Small intestine (tissue), 7 donors: ENCODE measurements around the gene LYZL2. TPM values are rescaled to one million over a fixed set of nuclear protein-coding genes. Genes with fewer than 3 reads are reported as not detected.
"Not testable (repeated sequence)": the region's sequence is repeated elsewhere in the genome, so short reads cannot be mapped to it uniquely, and the experiment has no call there.

Experiments
- DNase-seq, 2 donors: peaks; one replicate each; pipeline versions ENCODE4 v3.0.0 to v3.0.0-alpha.2; 2013
- FAIRE-seq: peaks from 2 replicates; lab custom pipeline; 2012; peaks lifted over from hg19 to GRCh38; lab: Jason Lieb, UNC
- H3K27ac ChIP-seq, 3 donors: one replicate each; pipeline ENCODE4 v1.5.1; 2013; ENCODE audit warnings: low read length in 2 of 3, mild to moderate bottlenecking in 2 of 3, control low read depth in 1 of 3, inconsistent platforms in 1 of 3, low read depth in 1 of 3, moderate library complexity in 1 of 3
- H3K27me3 ChIP-seq, 3 donors: one replicate each; pipeline ENCODE4 v1.6.1; 2013; ENCODE audit warnings: low read length in 3 of 3, inconsistent platforms in 1 of 3; ENCODE audit not compliant: control insufficient read depth in 3 of 3, insufficient read depth in 3 of 3
- H3K36me3 ChIP-seq, 3 donors: one replicate each; pipeline ENCODE4 v1.6.1; 2013; ENCODE audit warnings: low read length in 3 of 3, inconsistent platforms in 1 of 3, low read depth in 1 of 3, mild to moderate bottlenecking in 1 of 3, moderate library complexity in 1 of 3; ENCODE audit not compliant: control insufficient read depth in 3 of 3, insufficient read depth in 2 of 3
- H3K4me1 ChIP-seq, 3 donors: one replicate each; pipeline ENCODE4 v1.6.1; 2013; ENCODE audit warnings: low read length in 2 of 3, inconsistent platforms in 1 of 3, low read depth in 1 of 3, mild to moderate bottlenecking in 1 of 3, moderate library complexity in 1 of 3; ENCODE audit not compliant: control insufficient read depth in 3 of 3, insufficient read depth in 2 of 3
- H3K4me3 ChIP-seq, 3 donors: one replicate each; pipeline ENCODE4 v1.5.1; 2013; ENCODE audit warnings: low read length in 3 of 3, control low read depth in 1 of 3, inconsistent platforms in 1 of 3, low read depth in 1 of 3, mild to moderate bottlenecking in 1 of 3, moderate library complexity in 1 of 3
- H3K9me3 ChIP-seq, 2 donors: one replicate each; pipeline ENCODE4 v1.6.1; 2013; ENCODE audit warnings: low read depth in 1 of 2, low read length in 1 of 2; ENCODE audit not compliant: control insufficient read depth in 2 of 2, insufficient read depth in 1 of 2
- WGBS, 3 donors: extraction: QIAGEN DNeasy Blood & Tissue Kit; methylation state at CpG; one replicate each; pipeline ENCODE4 v1.1.7; 2013; 5-methylcytosine and 5-hydroxymethylcytosine counted together
- polyA plus RNA-seq, 4 donors: library from polyadenylated mRNA; stranded (reverse) in 3 of 4; unstranded in 1 of 4; fragments of 200-250 nt in 3 of 4; fragments of 120-200 nt in 1 of 4; gene quantifications; one replicate each; pipeline versions ENCODE4 v1.2.1 to v1.2.3, GENCODE V29; 2013
- donor health status: healthy with polysubstance abuse.
- donor health status: control.
- donor health status: control.
- donor health status: Bipolar disorder and iron deficiency.
- donor health status: healthy.

The LYZL2 gene
- polyA plus RNA-seq, 4 donors, result not detected

- Histone ChIP-seq H3K27ac (no peak overlapping the region), H3K4me3 (no peak overlapping the region), H3K27me3 (no peaks in the 10 kb centered on the region), H3K4me1 (no peaks in the 10 kb centered on the region), H3K36me3 (no peaks in the 10 kb centered on the region), H3K9me3 (no peaks in the 10 kb centered on the region)
- no peak for DNase-seq
- WGBS, 3 donors, result 69 to 82% (median 78%) methylated on average over 4 of the region's 4 CpGs
- FAIRE-seq, result no peak
Observed at GRCh38 chr10:30594077-30594476, 35.5 kb downstream of the LYZL2 start.

DNA sequence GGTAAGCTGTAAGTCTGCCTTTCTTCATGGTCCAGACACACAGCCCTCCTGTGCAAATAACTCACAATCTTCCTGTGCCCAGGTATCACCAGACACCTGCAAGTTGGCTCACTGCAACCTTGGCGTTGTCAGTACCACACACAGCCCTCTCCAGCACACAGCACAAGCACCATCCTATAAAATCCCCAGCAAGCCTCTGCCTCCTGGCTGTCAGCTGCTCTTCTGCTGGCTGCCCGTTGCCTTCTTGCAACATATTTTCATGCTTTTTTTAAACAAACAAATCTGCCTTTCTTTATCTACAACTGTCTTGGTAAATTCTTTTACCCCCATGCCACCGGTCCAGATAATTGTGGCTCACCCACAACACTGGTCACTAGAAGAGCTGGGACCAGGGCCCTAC is 36.8 kb downstream of the LYZL2 start:
- 43 to 58% (median 44%) methylated on average over 3 of the region's 3 CpGs for WGBS, 3 donors
- not testable (repeated sequence) for FAIRE-seq, H3K36me3 ChIP-seq, H3K4me1 ChIP-seq, DNase-seq, H3K27me3 ChIP-seq, H3K9me3 ChIP-seq, H3K27ac ChIP-seq, H3K4me3 ChIP-seq

DNA sequence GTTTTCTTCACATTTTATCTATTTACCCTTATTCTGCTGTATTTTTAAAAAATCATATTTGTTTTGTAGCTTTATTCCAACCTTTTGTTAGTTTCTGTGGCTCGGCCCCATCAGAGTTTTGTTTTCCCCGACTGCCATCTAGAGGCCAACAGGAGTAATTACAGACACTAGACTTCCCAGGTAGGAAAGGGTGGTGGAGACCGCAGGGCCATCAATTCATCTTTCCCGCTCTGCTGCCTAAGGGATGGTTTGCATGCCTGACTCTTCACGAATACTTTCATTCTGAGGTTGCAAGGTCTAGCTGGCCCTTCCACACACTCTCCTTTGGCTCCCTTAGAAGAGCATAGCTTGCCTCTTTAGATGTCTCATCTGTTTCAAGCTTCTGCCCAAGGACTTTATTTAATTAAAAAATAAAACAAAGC is 38.3 kb downstream of the LYZL2 start:
- Histone ChIP-seq H3K27me3 (no peaks in the 10 kb centered on the region), H3K4me3 (no peak overlapping the region), H3K27ac (no peak overlapping the region), H3K36me3 (no peaks in the 10 kb centered on the region), H3K4me1 (no peaks in the 10 kb centered on the region), H3K9me3 (peaks cover 0 to 3% of the 10 kb centered on the region in 2 donors)
- FAIRE-seq (no peak), DNase-seq (peak; percentile 65 to 72)
- WGBS, 3 donors, result 1 to 4% (median 2%) methylated on average over 5 of the region's 5 CpGs

DNA sequence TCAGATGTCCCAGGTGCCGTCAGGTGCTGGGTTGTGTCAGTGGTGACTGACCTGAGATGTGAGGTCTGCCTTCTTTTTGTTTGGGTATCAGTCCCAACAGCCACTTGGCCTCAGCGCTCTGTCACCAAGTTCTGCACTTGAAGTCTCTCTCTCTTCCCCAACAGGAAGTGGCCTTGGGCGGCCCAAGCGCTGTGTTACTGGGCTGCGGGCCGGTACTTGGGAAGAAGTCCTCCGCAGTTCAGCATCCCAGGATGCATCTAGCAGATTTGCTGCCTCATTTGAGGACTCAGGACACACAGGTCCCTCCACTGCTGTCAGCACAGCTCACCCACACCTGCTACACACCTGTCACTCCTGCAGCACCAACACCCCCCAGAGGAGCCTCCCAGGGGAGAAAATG is 40.1 kb downstream of the LYZL2 start:
- Histone ChIP-seq H3K36me3 (no peaks in the 10 kb centered on the region), H3K27ac (no peak overlapping the region), H3K4me1 (no peaks in the 10 kb centered on the region), H3K4me3 (no peak overlapping the region), H3K27me3 (no peaks in the 10 kb centered on the region), H3K9me3 (peaks cover 0 to 3% of the 10 kb centered on the region in 2 donors)
- WGBS, 3 donors, result 78 to 91% (median 88%) methylated on average over 7 of the region's 7 CpGs
- DNase-seq, result no peak
- FAIRE-seq, result no peak

DNA sequence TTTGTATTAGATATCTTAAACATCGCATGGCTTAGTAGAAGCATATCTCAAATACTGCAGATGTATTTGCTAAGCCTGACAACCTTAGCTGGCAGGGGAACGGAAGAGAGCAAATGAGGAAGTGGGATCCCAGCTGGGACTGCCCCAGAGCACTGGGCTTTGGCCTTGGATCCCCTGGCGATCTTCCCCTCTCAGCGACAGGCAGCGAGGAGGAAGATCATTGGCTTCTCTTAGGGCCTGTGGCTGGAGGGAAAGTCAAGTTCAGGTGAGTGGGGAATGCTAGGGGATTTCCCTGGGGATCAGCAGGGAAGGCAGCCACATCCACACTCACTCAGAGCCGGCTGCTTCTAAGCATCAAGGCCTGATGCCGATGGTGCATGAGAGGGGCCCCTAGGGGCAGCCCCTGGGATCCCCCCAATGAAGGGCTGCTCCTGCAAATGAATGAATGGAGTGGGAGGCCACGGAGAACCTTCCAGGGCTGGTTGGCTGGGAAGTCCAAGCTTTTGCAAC is 42.0 kb downstream of the LYZL2 start:
- peak overlapping the region in 1 of 3 donors; percentile 76 for H3K27ac ChIP-seq
- no peak overlapping the region for H3K4me3 ChIP-seq
- H3K36me3 ChIP-seq, result no peaks in the 10 kb centered on the region
- no peaks in the 10 kb centered on the region for H3K27me3 ChIP-seq
- H3K4me1 ChIP-seq, result peaks cover 0 to 4% (median 0%) of the 10 kb centered on the region in 3 donors
- H3K9me3 ChIP-seq, result peaks cover 0 to 3% of the 10 kb centered on the region in 2 donors
- FAIRE-seq (no peak), DNase-seq (peak; percentile 30 to 42)
- 9 to 33% (median 24%) methylated on average over 8 of the region's 8 CpGs for WGBS, 3 donors

- FAIRE-seq (no peak), DNase-seq (no peak)
- 97 to 100% (median 98%) methylated on average over 2 of the region's 2 CpGs for WGBS, 3 donors
- Histone ChIP-seq H3K9me3 (peaks cover 0 to 3% of the 10 kb centered on the region in 2 donors), H3K27ac (no peak overlapping the region), H3K27me3 (no peaks in the 10 kb centered on the region), H3K4me1 (peaks cover 0 to 4% (median 0%) of the 10 kb centered on the region in 3 donors), H3K4me3 (no peak overlapping the region), H3K36me3 (no peaks in the 10 kb centered on the region)
Observed at GRCh38 chr10:30586828-30587227, 42.7 kb downstream of the LYZL2 start.

- DNase-seq (peak; percentile 82 to 88), FAIRE-seq (no peak)
- H3K4me1 ChIP-seq, result peaks cover 0 to 4% (median 0%) of the 10 kb centered on the region in 3 donors
- H3K9me3 ChIP-seq, result peaks cover 0 to 3% of the 10 kb centered on the region in 2 donors
- no peaks in the 10 kb centered on the region for H3K27me3 ChIP-seq
- 20 to 26% (median 25%) methylated on average over 15 of the region's 15 CpGs for WGBS, 3 donors
- H3K4me3 ChIP-seq, result peak overlapping the region in 1 of 3 donors; percentile 13
- no peaks in the 10 kb centered on the region for H3K36me3 ChIP-seq
- H3K27ac ChIP-seq, result peak overlapping the region; percentile 56 to 84 (median 79)
Observed at GRCh38 chr10:30583778-30584415, 45.7 kb downstream of the LYZL2 start.

DNA sequence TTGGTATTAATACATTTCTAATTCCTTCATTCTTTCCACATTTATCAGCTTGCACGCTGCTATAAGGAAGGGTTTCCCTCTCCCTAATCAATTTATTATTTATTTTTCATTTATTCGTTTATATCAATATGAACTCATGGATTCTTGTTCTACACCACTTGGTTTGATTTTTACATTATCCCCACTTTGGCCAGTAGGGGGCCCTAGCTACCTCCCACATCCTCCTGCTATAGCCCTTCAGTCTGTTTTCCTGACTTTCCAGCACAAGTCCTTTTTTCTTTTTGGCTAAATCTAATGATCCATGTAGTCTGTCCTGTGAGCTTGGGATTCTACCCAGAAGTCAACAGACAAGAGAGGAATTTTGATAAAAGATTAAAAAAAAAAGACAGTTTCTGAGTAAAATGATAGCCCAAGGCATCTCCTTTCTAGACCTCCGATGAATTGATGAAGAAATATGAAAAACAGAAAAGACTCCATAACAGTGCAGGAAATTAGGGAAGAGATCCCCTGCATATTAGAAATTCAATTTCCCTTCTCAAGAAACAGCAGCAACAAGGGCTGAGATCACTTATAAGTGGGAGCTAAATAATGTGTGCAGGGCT is 47.7 kb downstream of the LYZL2 start:
- H3K36me3 ChIP-seq, result no peaks in the 10 kb centered on the region
- DNase-seq (peak; percentile 46 to 56), FAIRE-seq (no peak)
- no peaks in the 10 kb centered on the region for H3K27me3 ChIP-seq
- H3K27ac ChIP-seq, result no peak overlapping the region
- peaks cover 0 to 3% of the 10 kb centered on the region in 2 donors for H3K9me3 ChIP-seq
- 39 to 46% (median 40%) methylated on average over 3 of the region's 3 CpGs for WGBS, 3 donors
- no peak overlapping the region for H3K4me3 ChIP-seq
- H3K4me1 ChIP-seq, result peaks cover 0 to 4% (median 0%) of the 10 kb centered on the region in 3 donors
